Uterus (tissue), 4 donors: ENCODE results near the gene PRSS16. TPM values are rescaled to one million over a fixed set of nuclear protein-coding genes. Genes with fewer than 3 reads are reported as not detected.

ENCODE experiments used
- DNase-seq, 2 donors: peaks; one replicate each; pipeline ENCODE4 v3.0.0-alpha.2; 2019 to 2020
- H3K27ac ChIP-seq, 2 donors: fragments of 200-600 bp; sonication (generic); 1 replicate in 1 of 2; 2 replicates in 1 of 2; pipeline ENCODE4 v1.5.1; 2016 to 2018
- H3K27me3 ChIP-seq, 2 donors: fragments of 200-600 bp; sonication (generic); one replicate each; pipeline ENCODE4 v1.5.1; 2018 to 2019; ENCODE audit warnings: control low read depth in 1 of 2
- H3K36me3 ChIP-seq, 2 donors: fragments of 200-600 bp; sonication (generic); one replicate each; pipeline ENCODE4 v1.5.1; 2019; ENCODE audit warnings: control low read depth in 1 of 2
- H3K4me1 ChIP-seq, 2 donors: fragments of 200-600 bp; sonication (generic); one replicate each; pipeline ENCODE4 v1.5.1; 2018 to 2019; ENCODE audit warnings: control low read depth in 1 of 2
- H3K4me3 ChIP-seq, 2 donors: fragments of 200-600 bp; sonication (generic); 1 replicate in 1 of 2; 2 replicates in 1 of 2; pipeline ENCODE4 v1.5.1; 2018 to 2019; ENCODE audit warnings: mild to moderate bottlenecking in 1 of 2
- H3K9me3 ChIP-seq, 2 donors: fragments of 200-600 bp; sonication (generic); one replicate each; pipeline ENCODE4 v1.5.1; 2019; ENCODE audit warnings: control low read depth in 1 of 2
- CTCF ChIP-seq, 4 experiments: fragments of 200-600 bp in 2 of 4; fragments of 450-650 bp in 2 of 4; sonication (generic) in 2 of 4; IDR thresholded peaks; one replicate each; pipeline ENCODE4 v1.5.1; 2016 to 2019; ENCODE audit warnings: antibody characterized with exemption in 4 of 4, mild to moderate bottlenecking in 2 of 4, moderate library complexity in 1 of 4
- POLR2A ChIP-seq, 2 donors: fragments of 450-650 bp; IDR thresholded peaks; one replicate each; pipeline ENCODE4 v1.6.1; 2016; ENCODE audit warnings: antibody characterized with exemption in 2 of 2, mild to moderate bottlenecking in 1 of 2, moderate library complexity in 1 of 2
- intact Hi-C: fragments of 100-400 bp; cut with DNase I; formaldehyde crosslinking; loops from one replicate; pipeline ENCODE4 v1.15.1; 2023; ENCODE audit warnings: low total_unique reads
- total RNA-seq, 4 donors: library from RNA; depleted of rRNA in 3 of 4; stranded (reverse); fragments of >200 nt in 3 of 4; gene quantifications; one replicate each; pipeline versions ENCODE4 v1.1.0 to v1.2.4, GENCODE V29; 2014 to 2023
- donor health status: DM: yes; HTN: yes; CAD: no.

The PRSS16 gene
- total RNA-seq, 4 donors from 2014 or later: 0.88 TPM; not detected in 3

GRCh38 chr6:27250277-27251111, 3.0 kb downstream of the PRSS16 start:
- Histone ChIP-seq H3K9me3 (no peaks in the 10 kb centered on the region), H3K27ac (no peak overlapping the region), H3K27me3 (peaks cover 14 to 42% of the 10 kb centered on the region in 2 donors), H3K36me3 (no peaks in the 10 kb centered on the region), H3K4me3 (peak overlapping the region; percentile 21 to 38), H3K4me1 (no peaks in the 10 kb centered on the region)
- no peak for TF ChIP-seq POLR2A (IDR thresholded peaks at IDR 0.05)
- no peak for TF ChIP-seq CTCF (IDR thresholded peaks at IDR 0.05)
- intact Hi-C loops: no loop called here
- DNase-seq: no peak

GRCh38 chr6:27251112-27251605, 3.7 kb downstream of the PRSS16 start:
- TF ChIP-seq CTCF (IDR thresholded peaks at IDR 0.05): no peak
- TF ChIP-seq POLR2A (IDR thresholded peaks at IDR 0.05): no peak
- DNase-seq: peak; percentile 27 to 30
- intact Hi-C loops: no loop called here
- no peaks in the 10 kb centered on the region for H3K4me1 ChIP-seq
- peak overlapping the region; percentile 21 to 38 for H3K4me3 ChIP-seq
- H3K36me3 ChIP-seq: no peaks in the 10 kb centered on the region
- H3K27ac ChIP-seq: no peak overlapping the region
- no peaks in the 10 kb centered on the region for H3K9me3 ChIP-seq
- H3K27me3 ChIP-seq: peaks cover 14 to 42% of the 10 kb centered on the region in 2 donors

GRCh38 chr6:27251606-27252251, 4.2 kb downstream of the PRSS16 start:
- no peak for TF ChIP-seq CTCF (IDR thresholded peaks at IDR 0.05)
- TF ChIP-seq POLR2A (IDR thresholded peaks at IDR 0.05): peak in 1 of 2 donors; percentile 28

GRCh38 chr6:27254566-27254965, 7.1 kb downstream of the PRSS16 start:
- no peak for DNase-seq
- Histone ChIP-seq H3K4me1 (no peaks in the 10 kb centered on the region), H3K9me3 (no peaks in the 10 kb centered on the region), H3K36me3 (no peaks in the 10 kb centered on the region), H3K27ac (no peak overlapping the region), H3K4me3 (no peak overlapping the region), H3K27me3 (peaks cover 14 to 39% of the 10 kb centered on the region in 2 donors)
- intact Hi-C loops: no loop called here
- TF ChIP-seq CTCF (IDR thresholded peaks at IDR 0.05) (no peak), POLR2A (IDR thresholded peaks at IDR 0.05) (no peak)

More at GRCh38 chr6:27251606-27252251, 4.2 kb downstream of the PRSS16 start:
- Histone ChIP-seq H3K9me3 (no peaks in the 10 kb centered on the region), H3K27me3 (peaks cover 14 to 42% of the 10 kb centered on the region in 2 donors), H3K27ac (no peak overlapping the region), H3K4me3 (peak overlapping the region; percentile 21 to 38), H3K4me1 (no peaks in the 10 kb centered on the region), H3K36me3 (no peaks in the 10 kb centered on the region)
- intact Hi-C loops: no loop called here
- DNase-seq: peak in 1 of 2 donors; percentile 20

GRCh38 chr6:27255866-27256265, 8.4 kb downstream of the PRSS16 start:
- TF ChIP-seq POLR2A (IDR thresholded peaks at IDR 0.05) (no peak), CTCF (IDR thresholded peaks at IDR 0.05) (no peak)
- no peak overlapping the region for H3K4me3 ChIP-seq
- intact Hi-C loops: no loop called here
- no peaks in the 10 kb centered on the region for H3K4me1 ChIP-seq
- H3K36me3 ChIP-seq: no peaks in the 10 kb centered on the region
- DNase-seq: no peak
- H3K27ac ChIP-seq: no peak overlapping the region
- peaks cover 9 to 36% of the 10 kb centered on the region in 2 donors for H3K27me3 ChIP-seq
- no peaks in the 10 kb centered on the region for H3K9me3 ChIP-seq
